ENCODE data around the gene TM4SF4. TPM values are rescaled to one million over a fixed set of nuclear protein-coding genes. Genes with fewer than 3 reads are reported as not detected.

Gene TM4SF4
- total and polyA plus RNA-seq, 2 of the 8 experiments (the other 6 are each of a cell fraction or from before 2014, with no cell fraction given), result not detected

DNA sequence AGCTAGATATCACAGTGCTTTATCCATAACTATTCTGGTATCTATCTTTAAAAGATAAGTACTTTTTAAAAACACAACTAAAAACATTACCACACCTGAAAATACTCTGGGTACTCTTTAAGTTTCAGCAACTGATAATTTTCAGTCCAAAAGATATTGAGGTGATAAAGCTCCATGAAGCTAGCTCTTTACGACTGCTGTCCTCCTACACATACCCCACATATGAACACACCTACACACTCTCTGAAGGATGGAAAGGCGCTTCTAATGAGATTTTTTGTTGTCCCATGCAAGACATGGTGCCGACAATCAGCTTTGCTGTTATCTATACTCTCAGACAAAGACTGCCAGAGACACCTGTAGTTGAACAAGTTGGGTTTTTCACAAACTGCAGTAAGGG is 19.1 kb upstream of the TM4SF4 start:
- CTCF ChIA-PET (ENCODE audit: partially characterized antibody), result interaction anchor here (0.8 to 2.0 kb wide), 4 partner anchors 9 to 103 kb away, joined by 3 to 6 read pairs (median 4); no protein-coding TSS in a partner anchor
- 93% methylated on average over 3 of the region's 3 CpGs; no CpG with 5 or more reads in 1 of the 2 experiments for WGBS, 2 experiments (ENCODE audit: extremely low coverage in 1 of 2, insufficient coverage in 1 of 2, insufficient read length in 1 of 2, insufficient replicate concordance in 2 of 2, low coverage in 1 of 2, low lambda C conversion rate in 2 of 2, missing lambda C conversion rate in 1 of 2)
- POLR2A ChIA-PET (ENCODE audit: partially characterized antibody), result no interaction called here
- Histone ChIP-seq H2BK20ac (ENCODE audit: low read length) (no peak overlapping the region), H3K36me3 (ENCODE audit: control insufficient read depth in 2 of 4, insufficient read depth in 4 of 4, low read length in 3 of 4) (no peaks in the 10 kb centered on the region), H3K9me3 (ENCODE audit: insufficient read depth in 2 of 2, low read depth in 1 of 2, low read length in 1 of 2) (peaks cover 17 to 24% of the 10 kb centered on the region in 2 experiments), H3K27me3 (replicated peaks in 1 of 4; ENCODE audit: control insufficient read depth in 3 of 4, extremely low read depth in 1 of 4, insufficient read depth in 3 of 4, low read length in 3 of 4) (no peaks in the 10 kb centered on the region), H2BK120ac (replicated peaks; ENCODE audit: low read depth, low read length) (no peak overlapping the region), H2AFZ (ENCODE audit: low read length) (no peak overlapping the region; the same call in 1 of the 2 replicates), H3K79me1 (ENCODE audit: low read depth, low read length) (no peaks in the 10 kb centered on the region), H3K79me2 (ENCODE audit: control insufficient read depth in 1 of 2, insufficient read depth in 2 of 2, low read length in 2 of 2) (no peaks in the 10 kb centered on the region), H4K5ac (ENCODE audit: insufficient read length, low read depth, low read length) (no peak overlapping the region), H4K91ac (replicated peaks; ENCODE audit: insufficient read length, low read length) (no peak overlapping the region), H4K20me1 (replicated peaks in 1 of 2; ENCODE audit: control insufficient read depth in 1 of 2, insufficient read depth in 2 of 2, low read length in 2 of 2) (no peaks in the 10 kb centered on the region), H3K23me2 (ENCODE audit: low read depth, low read length) (no peaks in the 10 kb centered on the region), H3K27ac (ENCODE audit: low read depth, low read length) (no peak overlapping the region), H3K4ac (replicated peaks; ENCODE audit: insufficient read length, low read depth, low read length) (no peak overlapping the region), H3K4me1 (replicated peaks in 1 of 4; ENCODE audit: control insufficient read depth in 3 of 4, insufficient read depth in 4 of 4, low read length in 3 of 4) (no peaks in the 10 kb centered on the region), H3K18ac (ENCODE audit: extremely low read depth, low read length) (no peak overlapping the region), H3K23ac (ENCODE audit: insufficient read length) (no peak overlapping the region), H4K8ac (ENCODE audit: extremely low read depth, insufficient read depth, low read length) (no peak overlapping the region), H3K56ac (replicated peaks; ENCODE audit: insufficient read length, low read depth, low read length) (no peak overlapping the region), H3K4me3 (ENCODE audit: extremely low read depth in 1 of 4, insufficient read depth in 2 of 4, low read depth in 3 of 4, low read length in 4 of 4) (no peak overlapping the region), H3K9ac (replicated peaks in 1 of 4; ENCODE audit: extremely low read depth in 1 of 4, low read depth in 3 of 4, low read length in 3 of 4) (no peak overlapping the region), H2BK15ac (ENCODE audit: low read length) (no peak overlapping the region), H2BK12ac (ENCODE audit: low read depth, low read length) (no peak overlapping the region), H3K4me2 (ENCODE audit: insufficient read depth in 1 of 2, low read depth in 2 of 2, low read length in 2 of 2) (no peak overlapping the region), H2AK5ac (ENCODE audit: low read depth, low read length) (no peak overlapping the region), H2BK5ac (ENCODE audit: low read depth, low read length) (no peak overlapping the region), H3K14ac (ENCODE audit: insufficient read length) (no peak overlapping the region)
- FAIRE-seq (no peak), DNase-seq (ENCODE audit: low read depth in 1 of 2, low spot score in 2 of 2) (no peak)
- TF ChIP-seq NANOG (IDR thresholded peaks at IDR 0.05; ENCODE audit: insufficient read depth, low read depth, low read length, poor library complexity, severe bottlenecking) (no peak), JUN (IDR thresholded peaks at IDR 0.05; ENCODE audit: low read depth, low read length) (no peak), EP300 (IDR thresholded peaks at IDR 0.05; ENCODE audit: borderline replicate concordance in 1 of 2, low read depth in 2 of 2, low read length in 2 of 2) (no peak), JUND (IDR thresholded peaks at IDR 0.05; ENCODE audit: low read length) (no peak), PHF8 (conservative IDR thresholded peaks at IDR 0.05; ENCODE audit: low read depth, low read length) (no peak), POLR2AphosphoS5 (IDR thresholded peaks at IDR 0.05; ENCODE audit: low read depth, low read length) (no peak), SIN3A (conservative IDR thresholded peaks at IDR 0.05 in 1 of 2, IDR thresholded peaks at IDR 0.05 in 1 of 2; ENCODE audit: low read depth in 1 of 2, low read length in 2 of 2) (no peak), SRF (IDR thresholded peaks at IDR 0.05; ENCODE audit: low read depth, low read length) (no peak), ASH2L (IDR thresholded peaks at IDR 0.05; ENCODE audit: low read length) (no peak), HDAC2 (IDR thresholded peaks at IDR 0.05; ENCODE audit: borderline replicate concordance in 1 of 2, low read depth in 2 of 2, low read length in 2 of 2) (no peak), GTF2F1 (IDR thresholded peaks at IDR 0.05; ENCODE audit: borderline replicate concordance, low read depth, low read length) (no peak), BRCA1 (IDR thresholded peaks at IDR 0.05; ENCODE audit: low read depth, low read length) (no peak), KDM1A (IDR thresholded peaks at IDR 0.05; ENCODE audit: borderline replicate concordance, low read length) (no peak), KDM5A (IDR thresholded peaks at IDR 0.05; ENCODE audit: low read length) (no peak)

All from H1 (cell line).